Left ventricle myocardium inferior (tissue), 1 donor: ENCODE results near the gene PDHX. TPM values are rescaled to one million over a fixed set of nuclear protein-coding genes. Genes with fewer than 3 reads are reported as not detected.

Experiments used
- DNase-seq: peaks from one replicate; pipeline ENCODE4 v3.0.0-alpha.2; 2020
- H3K27ac ChIP-seq: fragments of 200-600 bp; replicated peaks from 2 replicates; pipeline ENCODE4 v1.8.0; 2021
- H3K27me3 ChIP-seq: fragments of 200-600 bp; 2 replicates; pipeline ENCODE4 v1.8.0; 2021; ENCODE audit warnings: low read depth
- H3K36me3 ChIP-seq: fragments of 200-600 bp; 2 replicates; pipeline ENCODE4 v1.8.0; 2021
- H3K4me1 ChIP-seq: fragments of 200-600 bp; 2 replicates; pipeline ENCODE4 v1.8.0; 2021
- H3K4me3 ChIP-seq: fragments of 200-600 bp; 2 replicates; pipeline ENCODE4 v1.8.0; 2021; ENCODE audit warnings: mild to moderate bottlenecking, moderate library complexity
- H3K9me3 ChIP-seq: fragments of 200-600 bp; replicated peaks from 2 replicates; pipeline ENCODE4 v1.8.0; 2021
- intact Hi-C: fragments of 100-400 bp; cut with micrococcal nuclease; formaldehyde crosslinking; loops from one replicate; pipeline ENCODE4 v1.11.0; 2022
- total RNA-seq: library from RNA; stranded (reverse); fragmentation: NEBNext Ultra II Directional; extraction: Animal tissue kit (Norgen Biotek cat#: 25700); gene quantifications from one replicate; pipeline ENCODE4 v1.2.1, GENCODE V29; 2021
- TF ChIP-seq, protein P1 (sequence below): fragments of 200-600 bp; IDR thresholded peaks from 2 replicates; pipeline ENCODE4 v1.8.0; 2021; ENCODE audit warnings: antibody characterized with exemption, mild to moderate bottlenecking, borderline replicate concordance
- donor health status: DM: no; HTN: yes; CAD: no; lungs with severe emphysema.

PDHX gene
- total RNA-seq, 1 donor from 2014 or later, result 157 TPM

- no peak overlapping the region for H3K4me3 ChIP-seq
- no peaks in the 10 kb centered on the region for H3K9me3 ChIP-seq
- TF ChIP-seq, protein P1, sequence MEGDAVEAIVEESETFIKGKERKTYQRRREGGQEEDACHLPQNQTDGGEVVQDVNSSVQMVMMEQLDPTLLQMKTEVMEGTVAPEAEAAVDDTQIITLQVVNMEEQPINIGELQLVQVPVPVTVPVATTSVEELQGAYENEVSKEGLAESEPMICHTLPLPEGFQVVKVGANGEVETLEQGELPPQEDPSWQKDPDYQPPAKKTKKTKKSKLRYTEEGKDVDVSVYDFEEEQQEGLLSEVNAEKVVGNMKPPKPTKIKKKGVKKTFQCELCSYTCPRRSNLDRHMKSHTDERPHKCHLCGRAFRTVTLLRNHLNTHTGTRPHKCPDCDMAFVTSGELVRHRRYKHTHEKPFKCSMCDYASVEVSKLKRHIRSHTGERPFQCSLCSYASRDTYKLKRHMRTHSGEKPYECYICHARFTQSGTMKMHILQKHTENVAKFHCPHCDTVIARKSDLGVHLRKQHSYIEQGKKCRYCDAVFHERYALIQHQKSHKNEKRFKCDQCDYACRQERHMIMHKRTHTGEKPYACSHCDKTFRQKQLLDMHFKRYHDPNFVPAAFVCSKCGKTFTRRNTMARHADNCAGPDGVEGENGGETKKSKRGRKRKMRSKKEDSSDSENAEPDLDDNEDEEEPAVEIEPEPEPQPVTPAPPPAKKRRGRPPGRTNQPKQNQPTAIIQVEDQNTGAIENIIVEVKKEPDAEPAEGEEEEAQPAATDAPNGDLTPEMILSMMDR, result no peak
- DNase-seq, result no peak
- intact Hi-C loops, result no loop called here
- peaks cover 30% of the 10 kb centered on the region for H3K36me3 ChIP-seq
- no peaks in the 10 kb centered on the region for H3K27me3 ChIP-seq
- H3K4me1 ChIP-seq, result no peaks in the 10 kb centered on the region
- H3K27ac ChIP-seq, result no peak overlapping the region
Measured at GRCh38 chr11:34881900-34882299, 34.5 kb upstream of the PDHX start.

DNA sequence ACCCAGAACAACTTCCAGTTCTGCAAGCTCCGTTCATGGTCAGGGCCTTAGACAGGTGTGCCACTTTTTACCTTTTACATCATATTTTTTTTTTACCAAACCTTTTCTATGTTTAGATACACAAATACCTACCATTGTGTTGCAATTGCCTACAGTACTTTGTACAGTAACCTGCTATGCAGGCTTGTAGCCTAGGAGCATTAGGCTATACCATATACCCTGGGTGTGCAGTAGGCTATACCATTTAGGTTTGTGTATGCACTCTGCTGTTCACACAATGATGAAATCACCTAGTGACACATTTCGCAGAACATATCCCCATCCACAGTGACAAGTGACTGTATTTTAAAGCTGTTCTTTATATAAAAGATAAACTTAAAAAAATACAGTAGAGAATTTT is 29.8 kb upstream of the PDHX start:
- DNase-seq, result no peak
- no peaks in the 10 kb centered on the region for H3K4me1 ChIP-seq
- no peak overlapping the region for H3K4me3 ChIP-seq
- no peak overlapping the region for H3K27ac ChIP-seq
- TF ChIP-seq, protein P1, result no peak
- H3K27me3 ChIP-seq, result no peaks in the 10 kb centered on the region
- intact Hi-C loops, result no loop called here
- no peaks in the 10 kb centered on the region for H3K9me3 ChIP-seq
- H3K36me3 ChIP-seq, result peaks cover 36% of the 10 kb centered on the region

GRCh38 chr11:34887260-34887659 is 29.2 kb upstream of the PDHX start:
- Histone ChIP-seq H3K27ac (no peak overlapping the region), H3K9me3 (no peaks in the 10 kb centered on the region), H3K4me3 (no peak overlapping the region), H3K27me3 (no peaks in the 10 kb centered on the region), H3K36me3 (peaks cover 30% of the 10 kb centered on the region), H3K4me1 (no peaks in the 10 kb centered on the region)
- TF ChIP-seq, protein P1, result no peak
- intact Hi-C loops, result no loop called here
- no peak for DNase-seq

- Histone ChIP-seq H3K9me3 (no peaks in the 10 kb centered on the region), H3K36me3 (peaks cover 15% of the 10 kb centered on the region), H3K27ac (no peak overlapping the region), H3K27me3 (no peaks in the 10 kb centered on the region), H3K4me1 (no peaks in the 10 kb centered on the region), H3K4me3 (no peak overlapping the region)
- DNase-seq, result no peak
- TF ChIP-seq, protein P1, result peak; percentile 19
- intact Hi-C loops, result loop anchor here (2.0 kb wide), 1 partner anchor 303 kb away; no protein-coding TSS in a partner anchor
Measured at GRCh38 chr11:34890089-34890488, 26.3 kb upstream of the PDHX start.

GRCh38 chr11:34890812-34891211 is 25.6 kb upstream of the PDHX start:
- no peak overlapping the region for H3K4me3 ChIP-seq
- TF ChIP-seq, protein P1, result peak; percentile 60
- no peak for DNase-seq
- intact Hi-C loops, result loop anchor here (2.0 kb wide), 1 partner anchor 304 kb away; no protein-coding TSS in a partner anchor
- H3K27ac ChIP-seq, result no peak overlapping the region
- H3K36me3 ChIP-seq, result peaks cover 15% of the 10 kb centered on the region
- no peaks in the 10 kb centered on the region for H3K9me3 ChIP-seq
- no peaks in the 10 kb centered on the region for H3K27me3 ChIP-seq
- no peaks in the 10 kb centered on the region for H3K4me1 ChIP-seq
